SW 1271 (cell line): ENCODE measurements around the gene FBXL3.
A peak's percentile ranks its signal among the peaks of the same experiment; 100 is the strongest.

Experiments
- DNase-seq, 2 experiments: peaks; one replicate each; lab custom pipeline; 2025; lab: John Stamatoyannopoulos, UW

Gene FBXL3

GRCh38 chr13:77026861-77027621 lies at the start of gene FBXL3:
FBXL3 (minus strand) TSS chr13:77027159; CDS start chr13:77021860, 5,299 bp downstream.
- DNase-seq: peak; percentile 24 to 80

- DNase-seq: no peak
These were observed 40.6 kb upstream of the FBXL3 start for GRCh38 chr13:77067519-77067918.

- DNase-seq: no peak
These were observed 38.6 kb upstream of the FBXL3 start for GRCh38 chr13:77065461-77066147.

- DNase-seq: no peak
These were observed 35.1 kb upstream of the FBXL3 start for GRCh38 chr13:77062097-77062496.

- DNase-seq: no peak
These were observed 34.4 kb upstream of the FBXL3 start for GRCh38 chr13:77061362-77061761.

- no peak for DNase-seq
These were observed 29.9 kb upstream of the FBXL3 start for GRCh38 chr13:77056886-77057285.

GRCh38 chr13:77056382-77056781 lies 29.4 kb upstream of the FBXL3 start:
- DNase-seq: no peak

- DNase-seq: no peak
These were observed 28.2 kb upstream of the FBXL3 start for GRCh38 chr13:77055158-77055557.

- DNase-seq: no peak
These were observed 26.2 kb upstream of the FBXL3 start for GRCh38 chr13:77053192-77053591.

GRCh38 chr13:77048681-77049080 lies 21.7 kb upstream of the FBXL3 start:
- no peak for DNase-seq

- no peak for DNase-seq
These were observed 20.8 kb upstream of the FBXL3 start for GRCh38 chr13:77047649-77048343.

GRCh38 chr13:77042566-77043177 lies 15.7 kb upstream of the FBXL3 start:
- no peak for DNase-seq

GRCh38 chr13:77040835-77041234 lies 13.9 kb upstream of the FBXL3 start:
- DNase-seq: no peak

- no peak for DNase-seq
These were observed 13.1 kb upstream of the FBXL3 start for GRCh38 chr13:77040076-77040475.

GRCh38 chr13:77038907-77039480 lies 12.0 kb upstream of the FBXL3 start:
- DNase-seq: no peak

- no peak for DNase-seq
These were observed 9.3 kb upstream of the FBXL3 start for GRCh38 chr13:77036279-77036678.

GRCh38 chr13:77034881-77035280 lies 7.9 kb upstream of the FBXL3 start:
- DNase-seq: no peak

- no peak for DNase-seq
These were observed 6.9 kb upstream of the FBXL3 start for GRCh38 chr13:77033717-77034302.

- no peak for DNase-seq
These were observed 4.8 kb upstream of the FBXL3 start for GRCh38 chr13:77031656-77032243.

- no peak for DNase-seq
These were observed 2.5 kb upstream of the FBXL3 start for GRCh38 chr13:77029436-77029835.

- no peak for DNase-seq
These were observed 1.2 kb upstream of the FBXL3 start for GRCh38 chr13:77028202-77028601.
